ENCODE results near the gene PTPRD.

DNA sequence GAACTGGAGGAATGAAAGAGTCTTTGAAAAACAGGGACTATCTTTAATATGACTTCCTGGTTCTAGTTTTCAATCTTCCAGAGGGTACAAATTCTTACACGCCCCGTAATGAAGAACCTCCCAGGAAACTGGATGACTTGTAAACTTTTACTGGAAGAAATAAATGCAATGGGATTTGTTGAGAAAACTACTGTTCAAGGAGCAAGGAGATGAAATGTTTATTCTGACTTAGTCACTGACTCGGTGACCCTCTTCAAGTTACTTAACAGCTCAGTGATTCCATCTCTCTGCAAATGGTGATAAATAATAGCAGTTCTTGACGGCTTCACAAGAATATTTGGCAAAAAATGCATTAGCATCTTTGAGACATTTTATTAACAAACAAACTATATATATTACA lies 858.6 kb downstream of the PTPRD start:
- no peak for TF ChIP-seq CTCF (IDR thresholded peaks at IDR 0.05 in 2 of 3, conservative IDR thresholded peaks at IDR 0.05 in 1 of 3; ENCODE audit: borderline replicate concordance in 1 of 3, insufficient read depth in 1 of 3, low read depth in 2 of 3, low read length in 2 of 3)
- TF ChIP-seq POLR2A (IDR thresholded peaks at IDR 0.05; ENCODE audit: borderline replicate concordance, extremely low read depth, insufficient read depth, insufficient read length), result no peak
- TF ChIP-seq ZFX (IDR thresholded peaks at IDR 0.05), result no peak
- no peak for TF ChIP-seq CEBPB (IDR thresholded peaks at IDR 0.05; ENCODE audit: low read depth)
- TF ChIP-seq, protein P1, sequence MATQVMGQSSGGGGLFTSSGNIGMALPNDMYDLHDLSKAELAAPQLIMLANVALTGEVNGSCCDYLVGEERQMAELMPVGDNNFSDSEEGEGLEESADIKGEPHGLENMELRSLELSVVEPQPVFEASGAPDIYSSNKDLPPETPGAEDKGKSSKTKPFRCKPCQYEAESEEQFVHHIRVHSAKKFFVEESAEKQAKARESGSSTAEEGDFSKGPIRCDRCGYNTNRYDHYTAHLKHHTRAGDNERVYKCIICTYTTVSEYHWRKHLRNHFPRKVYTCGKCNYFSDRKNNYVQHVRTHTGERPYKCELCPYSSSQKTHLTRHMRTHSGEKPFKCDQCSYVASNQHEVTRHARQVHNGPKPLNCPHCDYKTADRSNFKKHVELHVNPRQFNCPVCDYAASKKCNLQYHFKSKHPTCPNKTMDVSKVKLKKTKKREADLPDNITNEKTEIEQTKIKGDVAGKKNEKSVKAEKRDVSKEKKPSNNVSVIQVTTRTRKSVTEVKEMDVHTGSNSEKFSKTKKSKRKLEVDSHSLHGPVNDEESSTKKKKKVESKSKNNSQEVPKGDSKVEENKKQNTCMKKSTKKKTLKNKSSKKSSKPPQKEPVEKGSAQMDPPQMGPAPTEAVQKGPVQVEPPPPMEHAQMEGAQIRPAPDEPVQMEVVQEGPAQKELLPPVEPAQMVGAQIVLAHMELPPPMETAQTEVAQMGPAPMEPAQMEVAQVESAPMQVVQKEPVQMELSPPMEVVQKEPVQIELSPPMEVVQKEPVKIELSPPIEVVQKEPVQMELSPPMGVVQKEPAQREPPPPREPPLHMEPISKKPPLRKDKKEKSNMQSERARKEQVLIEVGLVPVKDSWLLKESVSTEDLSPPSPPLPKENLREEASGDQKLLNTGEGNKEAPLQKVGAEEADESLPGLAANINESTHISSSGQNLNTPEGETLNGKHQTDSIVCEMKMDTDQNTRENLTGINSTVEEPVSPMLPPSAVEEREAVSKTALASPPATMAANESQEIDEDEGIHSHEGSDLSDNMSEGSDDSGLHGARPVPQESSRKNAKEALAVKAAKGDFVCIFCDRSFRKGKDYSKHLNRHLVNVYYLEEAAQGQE (IDR thresholded peaks at IDR 0.05; ENCODE audit: low read depth), result no peak
- no peak for TF ChIP-seq JUND (IDR thresholded peaks at IDR 0.05)
- no peak for TF ChIP-seq SIN3A (IDR thresholded peaks at IDR 0.05; ENCODE audit: low read depth)
- TF ChIP-seq EZH2 (IDR thresholded peaks at IDR 0.05), result no peak
- TF ChIP-seq POLR2AphosphoS5 (IDR thresholded peaks at IDR 0.05; ENCODE audit: low read depth, low read length), result no peak
- TF ChIP-seq MAX (IDR thresholded peaks at IDR 0.05), result no peak
- no peak for TF ChIP-seq ELF1 (IDR thresholded peaks at IDR 0.05; ENCODE audit: borderline replicate concordance, low read depth)
- no peak for TF ChIP-seq TCF7L2 (IDR thresholded peaks at IDR 0.05; ENCODE audit: borderline replicate concordance, extremely low read depth, insufficient read depth, insufficient read length)
- TF ChIP-seq, protein P2, sequence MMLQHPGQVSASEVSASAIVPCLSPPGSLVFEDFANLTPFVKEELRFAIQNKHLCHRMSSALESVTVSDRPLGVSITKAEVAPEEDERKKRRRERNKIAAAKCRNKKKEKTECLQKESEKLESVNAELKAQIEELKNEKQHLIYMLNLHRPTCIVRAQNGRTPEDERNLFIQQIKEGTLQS (IDR thresholded peaks at IDR 0.05), result no peak
